ENCODE measurements around the gene DPP6.
"Not testable (repeated sequence)": the region's sequence is repeated elsewhere in the genome, so short reads cannot be mapped to it uniquely, and the experiment has no call there.

DPP6 gene

GRCh38 chr7:154653281-154653680 lies 601.1 kb downstream of the DPP6 start:
- DNase-seq (ENCODE audit: low read depth in 2 of 2), result no peak

GRCh38 chr7:154656618-154657017 lies 604.4 kb downstream of the DPP6 start:
- DNase-seq (ENCODE audit: low read depth in 2 of 2), result no peak

- DNase-seq (ENCODE audit: low read depth in 2 of 2), result no peak
Measured at GRCh38 chr7:154666768-154667167, 614.6 kb downstream of the DPP6 start.

- DNase-seq (ENCODE audit: low read depth in 2 of 2), result no peak
Measured at GRCh38 chr7:154672659-154673415, 620.6 kb downstream of the DPP6 start.

GRCh38 chr7:154674191-154674590 lies 622.0 kb downstream of the DPP6 start:
- no peak for DNase-seq (ENCODE audit: low read depth in 2 of 2)

GRCh38 chr7:154675560-154675959 lies 623.4 kb downstream of the DPP6 start:
- no peak for DNase-seq (ENCODE audit: low read depth in 2 of 2)

GRCh38 chr7:154676033-154676421 lies 623.8 kb downstream of the DPP6 start:
- DNase-seq (ENCODE audit: low read depth in 2 of 2), result not testable (repeated sequence)

- no peak for DNase-seq (ENCODE audit: low read depth in 2 of 2)
Measured at GRCh38 chr7:154676422-154677073, 624.4 kb downstream of the DPP6 start.

GRCh38 chr7:154677454-154677853 lies 625.3 kb downstream of the DPP6 start:
- no peak for DNase-seq (ENCODE audit: low read depth in 2 of 2)

- DNase-seq (ENCODE audit: low read depth in 2 of 2), result not testable (repeated sequence)
Measured at GRCh38 chr7:154678001-154678550, 625.9 kb downstream of the DPP6 start.

GRCh38 chr7:154679379-154680053 lies 627.3 kb downstream of the DPP6 start:
- no peak for DNase-seq (ENCODE audit: low read depth in 2 of 2)

- DNase-seq (ENCODE audit: low read depth in 2 of 2), result no peak
Measured at GRCh38 chr7:154680894-154681659, 628.9 kb downstream of the DPP6 start.

GRCh38 chr7:154682003-154682402 lies 629.8 kb downstream of the DPP6 start:
- DNase-seq (ENCODE audit: low read depth in 2 of 2), result no peak

GRCh38 chr7:154684666-154685563 lies 632.7 kb downstream of the DPP6 start:
- DNase-seq (ENCODE audit: low read depth in 2 of 2), result no peak

- DNase-seq (ENCODE audit: low read depth in 2 of 2), result no peak
Measured at GRCh38 chr7:154685564-154685901, 633.3 kb downstream of the DPP6 start.

GRCh38 chr7:154686305-154686704 lies 634.1 kb downstream of the DPP6 start:
- no peak for DNase-seq (ENCODE audit: low read depth in 2 of 2)

GRCh38 chr7:154688952-154689351 lies 636.8 kb downstream of the DPP6 start:
- no peak for DNase-seq (ENCODE audit: low read depth in 2 of 2)

- no peak for DNase-seq (ENCODE audit: low read depth in 2 of 2)
Measured at GRCh38 chr7:154690411-154690810, 638.2 kb downstream of the DPP6 start.

- no peak for DNase-seq (ENCODE audit: low read depth in 2 of 2)
Measured at GRCh38 chr7:154693661-154694060, 641.5 kb downstream of the DPP6 start.

- no peak for DNase-seq (ENCODE audit: low read depth in 2 of 2)
Measured at GRCh38 chr7:154695836-154696235, 643.6 kb downstream of the DPP6 start.

- no peak for DNase-seq (ENCODE audit: low read depth in 2 of 2)
Measured at GRCh38 chr7:154696556-154696955, 644.4 kb downstream of the DPP6 start.
